ENCODE results near the gene CCT6B. TPM values are rescaled to one million over a fixed set of nuclear protein-coding genes. Genes with fewer than 3 reads are reported as not detected.

Gene CCT6B
- total RNA-seq, 1 experiment from 2014 or later, result 1.1 TPM

DNA sequence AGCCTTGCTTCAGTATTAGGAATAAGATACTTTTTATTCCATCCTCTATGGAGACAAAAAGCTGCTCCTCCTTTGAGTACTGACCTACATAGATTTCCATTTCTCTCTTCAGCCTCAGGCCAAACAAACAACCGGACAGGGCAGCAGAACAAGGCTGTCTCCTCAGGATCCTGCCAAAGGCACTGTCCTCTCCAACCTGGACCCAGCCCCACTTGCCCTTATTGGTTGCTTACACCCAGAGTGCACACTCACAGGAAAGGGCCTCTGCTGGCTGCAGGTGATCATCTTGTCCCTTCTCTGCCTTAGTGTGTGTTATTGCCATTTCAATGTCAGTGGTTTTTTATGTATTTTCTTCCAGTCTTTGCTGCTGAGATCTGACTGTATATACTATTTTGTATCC is 45.7 kb upstream of the CCT6B start:
- no peak overlapping the region for H2AFZ ChIP-seq (ENCODE audit: low read depth, low read length, poor library complexity, severe bottlenecking)
- H3K27ac ChIP-seq (ENCODE audit: low read depth, low read length), result no peak overlapping the region
- no peaks in the 10 kb centered on the region for H3K9me2 ChIP-seq (ENCODE audit: insufficient read depth)
- DNase-seq (ENCODE audit: low read depth, low spot score) (no peak), ATAC-seq (no peak)
- no peak overlapping the region for H3K4me3 ChIP-seq (replicated peaks in 1 of 2; ENCODE audit: low read depth in 1 of 2, low read length in 2 of 2)
- H3K9me3 ChIP-seq (ENCODE audit: control insufficient read depth in 1 of 2, insufficient read depth in 1 of 2, low read depth in 1 of 2, low read length in 2 of 2), result no peaks in the 10 kb centered on the region
- no peak overlapping the region for H3K9ac ChIP-seq (ENCODE audit: low read length)
- H3K36me3 ChIP-seq (ENCODE audit: control insufficient read depth in 1 of 2, insufficient read depth in 2 of 2, low read length in 2 of 2), result peaks cover 10 to 11% of the 10 kb centered on the region in 2 experiments; a peak in 3 of 4 replicates
- RAD21 ChIA-PET (ENCODE audit: low non-redundant PET in 1 of 2, low total read pairs in 2 of 2, uncharacterized antibody in 2 of 2, unreplicated experiment in 2 of 2), result no interaction called here
- CTCF ChIA-PET, result no interaction called here
- no peaks in the 10 kb centered on the region for H4K20me1 ChIP-seq (ENCODE audit: insufficient read depth)
- BruUV-seq (replicated peaks), result no TSS peak
- H3K4me1 ChIP-seq (ENCODE audit: control insufficient read depth in 1 of 2, insufficient read depth in 2 of 2, low read length in 2 of 2), result no peaks in the 10 kb centered on the region
- no peak overlapping the region for H3K4me2 ChIP-seq (ENCODE audit: low read length)
- intact Hi-C loops (cut with micrococcal nuclease), result no loop called here
- POLR2A ChIA-PET, result no interaction called here
- TF ChIP-seq YY1 (IDR thresholded peaks at IDR 0.05; ENCODE audit: extremely low read depth, insufficient replicate concordance, low read depth, low read length), result no peak
- no peak for TF ChIP-seq EZH2phosphoT487 (IDR thresholded peaks at IDR 0.05; ENCODE audit: borderline replicate concordance)
- TF ChIP-seq ATF3 (IDR thresholded peaks at IDR 0.05), result no peak
- TF ChIP-seq, protein P1, sequence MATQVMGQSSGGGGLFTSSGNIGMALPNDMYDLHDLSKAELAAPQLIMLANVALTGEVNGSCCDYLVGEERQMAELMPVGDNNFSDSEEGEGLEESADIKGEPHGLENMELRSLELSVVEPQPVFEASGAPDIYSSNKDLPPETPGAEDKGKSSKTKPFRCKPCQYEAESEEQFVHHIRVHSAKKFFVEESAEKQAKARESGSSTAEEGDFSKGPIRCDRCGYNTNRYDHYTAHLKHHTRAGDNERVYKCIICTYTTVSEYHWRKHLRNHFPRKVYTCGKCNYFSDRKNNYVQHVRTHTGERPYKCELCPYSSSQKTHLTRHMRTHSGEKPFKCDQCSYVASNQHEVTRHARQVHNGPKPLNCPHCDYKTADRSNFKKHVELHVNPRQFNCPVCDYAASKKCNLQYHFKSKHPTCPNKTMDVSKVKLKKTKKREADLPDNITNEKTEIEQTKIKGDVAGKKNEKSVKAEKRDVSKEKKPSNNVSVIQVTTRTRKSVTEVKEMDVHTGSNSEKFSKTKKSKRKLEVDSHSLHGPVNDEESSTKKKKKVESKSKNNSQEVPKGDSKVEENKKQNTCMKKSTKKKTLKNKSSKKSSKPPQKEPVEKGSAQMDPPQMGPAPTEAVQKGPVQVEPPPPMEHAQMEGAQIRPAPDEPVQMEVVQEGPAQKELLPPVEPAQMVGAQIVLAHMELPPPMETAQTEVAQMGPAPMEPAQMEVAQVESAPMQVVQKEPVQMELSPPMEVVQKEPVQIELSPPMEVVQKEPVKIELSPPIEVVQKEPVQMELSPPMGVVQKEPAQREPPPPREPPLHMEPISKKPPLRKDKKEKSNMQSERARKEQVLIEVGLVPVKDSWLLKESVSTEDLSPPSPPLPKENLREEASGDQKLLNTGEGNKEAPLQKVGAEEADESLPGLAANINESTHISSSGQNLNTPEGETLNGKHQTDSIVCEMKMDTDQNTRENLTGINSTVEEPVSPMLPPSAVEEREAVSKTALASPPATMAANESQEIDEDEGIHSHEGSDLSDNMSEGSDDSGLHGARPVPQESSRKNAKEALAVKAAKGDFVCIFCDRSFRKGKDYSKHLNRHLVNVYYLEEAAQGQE (IDR thresholded peaks at IDR 0.05; ENCODE audit: low read depth), result no peak
- TF ChIP-seq TCF7L2 (IDR thresholded peaks at IDR 0.05; ENCODE audit: borderline replicate concordance, extremely low read depth, insufficient read depth, insufficient read length), result no peak
- no peak for TF ChIP-seq ZNF274 (IDR thresholded peaks at IDR 0.05; ENCODE audit: low read depth, low read length)
- TF ChIP-seq EGR1 (IDR thresholded peaks at IDR 0.05; ENCODE audit: low read depth), result no peak
- TF ChIP-seq, protein P2, sequence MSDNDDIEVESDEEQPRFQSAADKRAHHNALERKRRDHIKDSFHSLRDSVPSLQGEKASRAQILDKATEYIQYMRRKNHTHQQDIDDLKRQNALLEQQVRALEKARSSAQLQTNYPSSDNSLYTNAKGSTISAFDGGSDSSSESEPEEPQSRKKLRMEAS (IDR thresholded peaks at IDR 0.05), result no peak
- TF ChIP-seq SIN3A (IDR thresholded peaks at IDR 0.05; ENCODE audit: low read depth), result no peak
- TF ChIP-seq POLR2A (IDR thresholded peaks at IDR 0.05; ENCODE audit: borderline replicate concordance, extremely low read depth, insufficient read depth, insufficient read length), result no peak
- TF ChIP-seq ZFX (IDR thresholded peaks at IDR 0.05), result no peak
- no peak for TF ChIP-seq FOSL1 (IDR thresholded peaks at IDR 0.05; ENCODE audit: low read depth)
- TF ChIP-seq POLR2AphosphoS5 (IDR thresholded peaks at IDR 0.05; ENCODE audit: low read depth, low read length), result no peak
- no peaks in the 10 kb centered on the region for H3K79me2 ChIP-seq (ENCODE audit: insufficient read depth, low read length)
- no peaks in the 10 kb centered on the region for H3K27me3 ChIP-seq (ENCODE audit: insufficient read depth, low read length)
